Articular chondrocyte of knee joint (primary cell): Measurements from ENCODE around the gene OR4N2. TPM values are rescaled to one million over a fixed set of nuclear protein-coding genes. Genes with fewer than 3 reads are reported as not detected.

ENCODE experiments used
- total RNA-seq: library from RNA; depleted of rRNA; stranded (reverse); fragments of >200 nt; gene quantifications from 2 replicates; pipeline ENCODE4 v1.2.3, GENCODE V29; 2012

OR4N2 gene, protein sequence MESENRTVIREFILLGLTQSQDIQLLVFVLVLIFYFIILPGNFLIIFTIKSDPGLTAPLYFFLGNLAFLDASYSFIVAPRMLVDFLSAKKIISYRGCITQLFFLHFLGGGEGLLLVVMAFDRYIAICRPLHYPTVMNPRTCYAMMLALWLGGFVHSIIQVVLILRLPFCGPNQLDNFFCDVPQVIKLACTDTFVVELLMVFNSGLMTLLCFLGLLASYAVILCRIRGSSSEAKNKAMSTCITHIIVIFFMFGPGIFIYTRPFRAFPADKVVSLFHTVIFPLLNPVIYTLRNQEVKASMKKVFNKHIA
- not detected in 2 replicates for total RNA-seq

DNA sequence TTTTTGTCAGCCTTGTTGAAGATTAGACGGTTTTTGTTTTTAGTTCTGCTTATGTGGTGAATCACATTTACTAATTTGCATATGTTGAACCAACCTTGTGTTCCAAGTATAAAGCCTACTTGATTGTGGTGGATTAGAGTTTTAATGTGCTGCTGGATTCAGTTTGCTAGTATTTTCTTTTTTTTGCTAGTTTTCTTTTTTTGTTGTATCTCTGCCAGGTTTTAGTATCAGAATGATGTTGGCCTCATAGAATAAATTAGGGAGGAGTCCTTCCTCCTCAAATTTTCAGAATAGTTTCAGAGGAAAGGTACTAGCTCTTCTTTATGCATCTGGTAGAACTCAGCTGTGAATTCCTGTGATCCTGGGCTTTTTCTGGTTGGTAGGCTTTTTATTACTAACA is at the start of gene OR4N2:
Gene OR4N2, plus strand, starts transcription at position 301 of the 400 bp plus-strand sequence. CDS start 23,679 bp downstream, outside the sequence.

DNA sequence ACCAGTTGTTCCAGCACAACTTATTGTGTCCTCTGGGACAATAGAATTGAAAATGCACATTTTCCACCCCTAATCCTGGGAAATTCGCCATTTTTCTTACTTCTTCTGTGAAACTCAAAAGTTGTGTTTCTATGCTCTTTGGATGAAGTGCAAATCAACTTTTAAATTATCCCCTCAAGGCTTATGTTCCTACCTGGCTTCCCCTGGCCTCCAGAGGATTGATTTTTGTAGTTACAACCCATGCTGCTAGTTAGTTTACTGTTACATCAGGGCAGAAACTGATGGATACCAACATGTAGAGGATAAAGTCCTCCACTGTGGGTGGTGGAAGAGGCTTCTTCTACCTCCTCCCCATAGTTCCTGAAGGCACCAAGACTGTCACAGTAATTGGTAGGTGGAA is 30.4 kb upstream of the OR4N2 start, which contains the start of gene OR4M1:
Gene OR4M1, plus strand, starts transcription at position 301 of the 400 bp plus-strand sequence. CDS start 6,819 bp downstream, outside the sequence.

DNA sequence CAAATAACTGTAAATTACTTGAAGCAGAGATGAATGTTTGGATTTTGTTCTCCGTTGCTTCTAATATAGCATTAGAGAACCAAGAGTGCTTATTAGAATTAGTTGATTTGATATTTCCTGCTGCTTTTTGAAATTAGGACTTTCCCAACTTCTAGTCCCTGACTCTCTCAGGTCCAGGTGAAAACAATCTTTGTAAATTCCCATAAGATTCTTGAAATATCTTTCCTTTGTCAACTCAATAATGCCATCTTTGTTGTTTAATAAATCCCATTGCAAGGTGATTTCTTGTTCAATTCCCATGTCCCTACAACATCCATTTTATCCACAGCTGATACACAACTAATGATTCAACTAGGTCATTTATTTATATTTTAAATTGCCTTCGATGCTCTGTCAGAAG is 71.3 kb downstream of the OR4N2 start, which contains the start of gene OR4K2:
Gene OR4K2, plus strand, starts transcription at position 301 of the 400 bp plus-strand sequence. CDS start 1,126 bp downstream, outside the sequence.

Other genes with a start within 250 kb of the OR4N2 start
- not detected in 2 replicates for gene OR11H2, start 89.9 kb upstream of the OR4N2 start, total RNA-seq
- not detected in 2 replicates for gene OR4Q3, start 60.2 kb upstream of the OR4N2 start, total RNA-seq
- gene OR4M1, start 30.3 kb upstream of the OR4N2 start, total RNA-seq = not detected in 2 replicates
- not detected in 2 replicates for gene OR4K2, start 71.4 kb downstream of the OR4N2 start, total RNA-seq
- gene OR4K5, start 116.8 kb downstream of the OR4N2 start, total RNA-seq = not detected in 2 replicates
- gene OR4K1, start 127.1 kb downstream of the OR4N2 start, total RNA-seq = not detected in 2 replicates
- gene OR4K15, start 171.8 kb downstream of the OR4N2 start, total RNA-seq = not detected in 2 replicates
- gene OR4Q2, start 198.4 kb downstream of the OR4N2 start, total RNA-seq = not detected in 2 replicates
- gene OR4K14, start 215.5 kb downstream of the OR4N2 start, total RNA-seq = not detected in 2 replicates
- gene OR4K13, start 232.3 kb downstream of the OR4N2 start, total RNA-seq = not detected in 2 replicates